AG04450 (cell line): ENCODE results near the gene BRD2. TPM values are rescaled to one million over a fixed set of nuclear protein-coding genes. Genes with fewer than 3 reads are reported as not detected.

Experiments
- CTCF ChIA-PET: fragments of 300-600, 350-600 bp; formaldehyde crosslinking; extraction: SDS; loops from one replicate; lab custom pipeline; 2022; ENCODE audit warnings: antibody characterized with exemption, inconsistent platforms; lab: Charles Lee
- POLR2A ChIA-PET: fragments of 350-600 bp; formaldehyde crosslinking; extraction: SDS; loops from one replicate; lab custom pipeline; 2021; ENCODE audit warnings: antibody characterized with exemption, inconsistent platforms; lab: Yijun Ruan, JAX
- DNase-seq: peaks from one replicate; pipeline ENCODE4 v3.0.0-alpha.2; 2011; ENCODE audit warnings: low read depth, low spot score
- H3K27ac ChIP-seq: one replicate; pipeline ENCODE4 v1.5.1; 2012; ENCODE audit warnings: low read depth, low read length, control low read depth
- H3K27me3 ChIP-seq: one replicate; pipeline ENCODE4 v1.6.0; 2012; ENCODE audit warnings: low read length; ENCODE audit not compliant: control insufficient read depth, insufficient read depth
- H3K4me3 ChIP-seq: 2 replicates; pipeline ENCODE4 v1.5.1; 2011; ENCODE audit warnings: mild to moderate bottlenecking, low read depth, low read length, control low read depth
- H3K9me3 ChIP-seq: 2 replicates; pipeline ENCODE4 v1.5.1; 2012; ENCODE audit warnings: low read length; ENCODE audit not compliant: control insufficient read depth, insufficient read depth
- CTCF ChIP-seq: IDR thresholded peaks from 2 replicates; pipeline ENCODE4 v1.5.1; 2011; ENCODE audit warnings: low read depth, low read length, control low read depth, inconsistent platforms
- polyA plus RNA-seq: library from polyadenylated mRNA; depleted of rRNA; stranded (reverse); fragments of >200 nt; gene quantifications from 2 replicates; pipeline ENCODE4 v1.2.3, GENCODE V29; 2011

BRD2 gene
- polyA plus RNA-seq, 1 experiment, result 138 TPM

DNA sequence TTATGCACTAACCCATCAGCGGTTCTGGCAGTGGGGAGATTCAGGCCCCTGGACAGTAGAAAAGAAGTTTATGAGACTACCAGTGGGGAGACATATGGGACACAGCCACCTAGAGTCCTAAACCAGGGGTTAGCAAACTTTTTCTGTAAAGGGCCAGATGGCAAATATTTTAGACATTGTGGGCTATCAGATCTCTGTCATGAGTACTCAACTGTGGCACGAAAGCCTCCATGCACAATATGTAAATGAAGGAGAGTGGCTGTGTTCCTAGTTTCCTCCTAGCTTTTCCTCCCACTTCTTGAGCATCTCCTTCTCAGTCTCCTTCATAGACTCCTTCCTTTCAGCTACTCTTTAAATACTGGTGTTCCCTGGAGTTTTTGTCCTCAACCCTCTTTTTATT lies 12.2 kb upstream of the BRD2 start:
- Histone ChIP-seq H3K27me3 (no peaks in the 10 kb centered on the region), H3K27ac (no peak overlapping the region), H3K4me3 (no peak overlapping the region), H3K9me3 (no peaks in the 10 kb centered on the region)
- TF ChIP-seq CTCF, result no peak
- CTCF ChIA-PET, result interaction anchor here (3.6 to 7.0 kb wide), 4 partner anchors 6 to 22 kb away, joined by 26 to 144 read pairs (median 64); no protein-coding TSS in a partner anchor
- POLR2A ChIA-PET, result interaction anchor here (0.8 kb wide), 1 partner anchor 16 kb away, joined by 5 read pairs; no protein-coding TSS in a partner anchor
- no peak for DNase-seq

DNA sequence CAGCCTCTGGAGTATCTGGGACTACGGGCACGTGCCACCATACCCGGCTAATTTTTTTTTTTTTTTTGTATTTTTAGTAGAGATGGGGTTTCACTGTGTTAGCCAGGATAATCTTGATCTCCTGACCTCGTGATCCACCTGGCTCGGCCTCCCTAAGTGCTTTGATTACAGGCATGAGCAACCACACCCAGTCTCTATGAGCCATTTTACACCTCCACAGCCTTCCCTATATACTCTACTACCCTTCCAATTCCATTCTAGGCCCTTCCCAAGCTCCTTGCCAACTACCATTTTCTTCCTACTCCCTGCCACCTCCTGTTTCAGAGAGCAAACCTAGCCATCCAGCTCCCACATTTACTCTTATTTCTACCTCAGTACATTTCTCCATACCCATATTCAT lies 7.8 kb upstream of the BRD2 start:
- Histone ChIP-seq H3K27me3 (no peaks in the 10 kb centered on the region), H3K27ac (no peak overlapping the region), H3K4me3 (no peak overlapping the region), H3K9me3 (no peaks in the 10 kb centered on the region)
- DNase-seq, result no peak
- CTCF ChIA-PET, result interaction anchor here (1.1 to 4.5 kb wide), 3 partner anchors 7 to 122 kb away, joined by 3 to 57 read pairs (median 7); partner anchors contain the start of genes HLA-DMA and TAP2
- POLR2A ChIA-PET, result no interaction called here
- TF ChIP-seq CTCF, result no peak

DNA sequence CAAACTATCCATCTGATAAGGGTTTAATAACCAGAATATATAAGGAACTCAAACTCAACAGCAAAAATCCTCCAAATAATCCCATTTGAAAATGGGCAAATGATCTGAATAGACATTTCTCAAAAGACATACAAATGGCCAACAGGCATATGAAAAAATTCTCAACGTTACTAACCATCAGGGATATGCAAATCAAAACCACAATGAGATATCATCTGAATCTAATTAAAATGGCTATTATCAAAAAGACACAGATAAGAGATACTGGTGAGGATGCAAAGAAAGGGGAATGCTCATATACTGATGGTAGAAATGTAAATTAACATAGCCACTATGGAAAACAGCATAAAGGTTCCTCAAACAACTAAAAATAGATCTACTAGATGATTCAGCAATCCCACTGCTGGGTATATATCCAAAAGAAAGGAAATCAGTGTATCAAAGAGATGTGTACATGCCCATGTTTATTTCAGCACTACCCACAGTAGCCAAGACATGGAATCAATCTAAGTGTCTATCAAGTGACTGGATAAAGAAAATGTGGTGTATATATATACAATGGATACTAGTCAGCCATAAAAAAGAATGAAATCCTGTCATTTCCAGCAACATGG lies 6.1 kb upstream of the BRD2 start:
- no peak for TF ChIP-seq CTCF
- H3K4me3 ChIP-seq, result no peak overlapping the region
- ChIA-PET POLR2A (interaction anchor here (0.6 to 2.4 kb wide), 2 partner anchors 10 kb away, joined by 3 to 11 read pairs; no protein-coding TSS in a partner anchor), CTCF (interaction anchor here (1.0 to 4.5 kb wide), 5 partner anchors 8 to 94 kb away, joined by 4 to 57 read pairs (median 11); partner anchors contain the start of gene HLA-DMA)
- no peaks in the 10 kb centered on the region for H3K9me3 ChIP-seq
- no peaks in the 10 kb centered on the region for H3K27me3 ChIP-seq
- H3K27ac ChIP-seq, result no peak overlapping the region
- DNase-seq, result no peak

DNA sequence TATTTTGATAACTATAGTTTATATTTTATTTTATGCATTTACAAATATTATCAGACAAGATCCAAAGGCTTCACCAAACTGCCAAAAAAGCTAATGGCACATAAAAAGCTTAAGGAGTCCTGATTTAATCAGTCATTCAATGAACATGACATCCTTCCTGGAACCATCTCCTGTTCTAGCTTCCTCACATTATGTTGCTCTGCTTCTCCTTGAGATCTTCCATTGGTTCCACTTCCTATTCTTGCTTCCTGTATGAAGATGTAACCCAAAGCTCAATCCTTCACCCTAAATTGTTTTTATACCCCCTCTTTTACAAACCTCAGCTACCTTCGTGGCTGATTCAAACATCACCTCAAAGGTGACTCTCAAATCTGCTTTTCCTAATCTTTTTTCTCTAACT lies 4.5 kb upstream of the BRD2 start:
- CTCF ChIA-PET, result interaction anchor here (1.0 to 4.5 kb wide), 5 partner anchors 10 to 125 kb away, joined by 4 to 57 read pairs (median 11); partner anchors contain the start of genes HLA-DMA and TAP2
- POLR2A ChIA-PET, result interaction anchor here (2.4 kb wide), 1 partner anchor 8 kb away, joined by 11 read pairs; no protein-coding TSS in a partner anchor
- DNase-seq, result no peak
- Histone ChIP-seq H3K9me3 (no peaks in the 10 kb centered on the region), H3K27ac (no peak overlapping the region), H3K27me3 (no peaks in the 10 kb centered on the region), H3K4me3 (no peak overlapping the region)
- TF ChIP-seq CTCF, result no peak

DNA sequence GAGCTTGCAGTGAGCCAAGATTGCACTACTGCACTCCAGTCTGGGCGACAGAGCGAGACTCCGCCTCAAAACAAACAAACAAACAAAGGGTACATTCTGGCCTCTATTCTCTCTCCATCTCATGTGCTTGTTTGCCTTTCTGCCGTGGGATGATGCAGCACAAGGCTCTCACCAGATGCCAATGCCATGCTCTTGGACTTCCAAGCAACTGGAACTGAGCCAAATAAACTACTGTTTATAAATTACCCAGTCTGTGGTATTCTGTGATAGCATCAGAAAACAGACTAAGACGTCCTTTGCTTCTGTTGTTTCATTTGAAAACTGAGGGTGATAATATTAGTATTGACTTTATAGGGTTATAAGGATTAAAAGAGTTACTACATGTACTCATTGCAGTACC lies 3.6 kb upstream of the BRD2 start:
- no peak for DNase-seq
- Histone ChIP-seq H3K27me3 (no peaks in the 10 kb centered on the region), H3K27ac (no peak overlapping the region), H3K4me3 (no peak overlapping the region), H3K9me3 (no peaks in the 10 kb centered on the region; the same call in 1 of the 2 replicates)
- no peak for TF ChIP-seq CTCF
- ChIA-PET POLR2A (interaction anchor here (2.4 kb wide), 1 partner anchor 7 kb away, joined by 11 read pairs; no protein-coding TSS in a partner anchor), CTCF (interaction anchor here (1.5 to 4.5 kb wide), 5 partner anchors 11 to 79 kb away, joined by 4 to 72 read pairs (median 56); partner anchors contain the start of gene HLA-DMA)
